ENCODE data around the gene MAL.

The MAL gene

GRCh38 chr2:95001051-95001562 lies 24.4 kb upstream of the MAL start:
- no peak overlapping the region for H3K9ac ChIP-seq (ENCODE audit: low read length)
- no peak overlapping the region for H2BK12ac ChIP-seq (ENCODE audit: low read length)

GRCh38 chr2:95001701-95002100 lies 23.8 kb upstream of the MAL start:
- H3K79me2 ChIP-seq (ENCODE audit: control insufficient read depth, insufficient read depth, low read length, poor library complexity): no peaks in the 10 kb centered on the region
- H2BK12ac ChIP-seq (ENCODE audit: low read length): no peak overlapping the region
- H4K8ac ChIP-seq (ENCODE audit: low read depth, low read length): no peak overlapping the region
- no peak for DNase-seq
- H3K14ac ChIP-seq (ENCODE audit: low read length): no peak overlapping the region
- H2AFZ ChIP-seq (ENCODE audit: insufficient read depth, low read length, poor library complexity): no peak overlapping the region
- H2BK5ac ChIP-seq (ENCODE audit: low read depth, low read length, poor library complexity): no peak overlapping the region
- H3K23ac ChIP-seq (ENCODE audit: low read length): no peak overlapping the region
- H4K12ac ChIP-seq (ENCODE audit: low read depth, low read length): no peak overlapping the region
- no peak overlapping the region for H3K4me3 ChIP-seq (ENCODE audit: low read depth, low read length)
- H3K27me3 ChIP-seq (ENCODE audit: insufficient read depth, low read length): no peaks in the 10 kb centered on the region
- H3K36me3 ChIP-seq (ENCODE audit: control insufficient read depth in 1 of 2, insufficient read depth in 2 of 2, low read length in 2 of 2): no peaks in the 10 kb centered on the region
- H3K4ac ChIP-seq (ENCODE audit: low read depth, low read length): no peak overlapping the region
- no peak overlapping the region for H4K91ac ChIP-seq (ENCODE audit: low read depth, low read length)
- H3K9ac ChIP-seq (ENCODE audit: low read length): no peak overlapping the region
- peaks cover 2% of the 10 kb centered on the region for H3K9me3 ChIP-seq (ENCODE audit: insufficient read depth, low read depth, low read length)
- H2AK5ac ChIP-seq (ENCODE audit: low read length): no peak overlapping the region
- WGBS (ENCODE audit: extremely low coverage, insufficient coverage, insufficient read length): no CpG with 5 or more reads among the region's 2 CpGs
- H3K4me1 ChIP-seq (ENCODE audit: control insufficient read depth in 1 of 2, insufficient read depth in 2 of 2, low read length in 2 of 2): peaks cover 0 to 5% of the 10 kb centered on the region in 2 experiments
- no peak overlapping the region for H2BK120ac ChIP-seq (ENCODE audit: insufficient read depth, low read length, poor library complexity)
- no peaks in the 10 kb centered on the region for H3K79me1 ChIP-seq (ENCODE audit: low read length)
- H3K27ac ChIP-seq (ENCODE audit: low read depth, low read length): no peak overlapping the region
- no peak overlapping the region for H3K4me2 ChIP-seq (ENCODE audit: low read length)
- no peak overlapping the region for H3K18ac ChIP-seq (ENCODE audit: low read length)

More at GRCh38 chr2:95001051-95001562, 24.4 kb upstream of the MAL start:
- Histone ChIP-seq H3K4me3 (ENCODE audit: low read depth, low read length) (no peak overlapping the region), H3K27ac (ENCODE audit: low read depth, low read length) (no peak overlapping the region), H2AK5ac (ENCODE audit: low read length) (no peak overlapping the region), H3K79me1 (ENCODE audit: low read length) (no peaks in the 10 kb centered on the region), H3K36me3 (ENCODE audit: control insufficient read depth in 1 of 2, insufficient read depth in 2 of 2, low read length in 2 of 2) (no peaks in the 10 kb centered on the region), H3K4ac (ENCODE audit: low read depth, low read length) (no peak overlapping the region), H3K79me2 (ENCODE audit: control insufficient read depth, insufficient read depth, low read length, poor library complexity) (no peaks in the 10 kb centered on the region), H4K91ac (ENCODE audit: low read depth, low read length) (no peak overlapping the region), H3K23ac (ENCODE audit: low read length) (no peak overlapping the region), H2AFZ (ENCODE audit: insufficient read depth, low read length, poor library complexity) (no peak overlapping the region), H3K14ac (ENCODE audit: low read length) (no peak overlapping the region), H4K8ac (ENCODE audit: low read depth, low read length) (no peak overlapping the region), H2BK5ac (ENCODE audit: low read depth, low read length, poor library complexity) (no peak overlapping the region), H3K27me3 (ENCODE audit: insufficient read depth, low read length) (no peaks in the 10 kb centered on the region), H3K4me1 (ENCODE audit: control insufficient read depth in 1 of 2, insufficient read depth in 2 of 2, low read length in 2 of 2) (peaks cover 0 to 5% of the 10 kb centered on the region in 2 experiments), H3K9me3 (ENCODE audit: insufficient read depth, low read depth, low read length) (peaks cover 2% of the 10 kb centered on the region), H4K12ac (ENCODE audit: low read depth, low read length) (no peak overlapping the region), H3K4me2 (ENCODE audit: low read length) (no peak overlapping the region), H2BK120ac (ENCODE audit: insufficient read depth, low read length, poor library complexity) (no peak overlapping the region), H3K18ac (ENCODE audit: low read length) (no peak overlapping the region)
- no CpG with 5 or more reads among the region's 5 CpGs for WGBS (ENCODE audit: extremely low coverage, insufficient coverage, insufficient read length)
- no peak for DNase-seq

- no peak for DNase-seq
- Histone ChIP-seq H3K4me3 (ENCODE audit: low read depth, low read length) (no peak overlapping the region), H4K12ac (ENCODE audit: low read depth, low read length) (no peak overlapping the region), H3K79me1 (ENCODE audit: low read length) (no peaks in the 10 kb centered on the region), H3K79me2 (ENCODE audit: control insufficient read depth, insufficient read depth, low read length, poor library complexity) (no peaks in the 10 kb centered on the region), H2BK120ac (ENCODE audit: insufficient read depth, low read length, poor library complexity) (no peak overlapping the region), H2BK12ac (ENCODE audit: low read length) (no peak overlapping the region), H3K4me1 (ENCODE audit: control insufficient read depth in 1 of 2, insufficient read depth in 2 of 2, low read length in 2 of 2) (peaks cover 0 to 5% of the 10 kb centered on the region in 2 experiments), H3K27ac (ENCODE audit: low read depth, low read length) (no peak overlapping the region), H3K23ac (ENCODE audit: low read length) (no peak overlapping the region), H3K4me2 (ENCODE audit: low read length) (no peak overlapping the region), H3K4ac (ENCODE audit: low read depth, low read length) (no peak overlapping the region), H2BK5ac (ENCODE audit: low read depth, low read length, poor library complexity) (no peak overlapping the region), H3K14ac (ENCODE audit: low read length) (no peak overlapping the region), H3K18ac (ENCODE audit: low read length) (no peak overlapping the region), H3K27me3 (ENCODE audit: insufficient read depth, low read length) (no peaks in the 10 kb centered on the region), H3K9ac (ENCODE audit: low read length) (no peak overlapping the region), H3K36me3 (ENCODE audit: control insufficient read depth in 1 of 2, insufficient read depth in 2 of 2, low read length in 2 of 2) (no peaks in the 10 kb centered on the region), H4K91ac (ENCODE audit: low read depth, low read length) (no peak overlapping the region), H2AK5ac (ENCODE audit: low read length) (no peak overlapping the region), H3K9me3 (ENCODE audit: insufficient read depth, low read depth, low read length) (peaks cover 2% of the 10 kb centered on the region), H2AFZ (ENCODE audit: insufficient read depth, low read length, poor library complexity) (no peak overlapping the region), H4K8ac (ENCODE audit: low read depth, low read length) (no peak overlapping the region)
- WGBS (ENCODE audit: extremely low coverage, insufficient coverage, insufficient read length): no CpG with 5 or more reads among the region's 5 CpGs
These were observed 23.0 kb upstream of the MAL start for GRCh38 chr2:95002498-95002897.

- Histone ChIP-seq H2BK120ac (ENCODE audit: insufficient read depth, low read length, poor library complexity) (no peak overlapping the region), H3K4me3 (ENCODE audit: low read depth, low read length) (no peak overlapping the region), H2BK5ac (ENCODE audit: low read depth, low read length, poor library complexity) (no peak overlapping the region), H3K27me3 (ENCODE audit: insufficient read depth, low read length) (no peaks in the 10 kb centered on the region), H3K4ac (ENCODE audit: low read depth, low read length) (no peak overlapping the region), H3K4me2 (ENCODE audit: low read length) (no peak overlapping the region), H3K4me1 (ENCODE audit: control insufficient read depth in 1 of 2, insufficient read depth in 2 of 2, low read length in 2 of 2) (no peaks in the 10 kb centered on the region), H3K14ac (ENCODE audit: low read length) (no peak overlapping the region), H4K12ac (ENCODE audit: low read depth, low read length) (no peak overlapping the region), H2BK12ac (ENCODE audit: low read length) (no peak overlapping the region), H2AK5ac (ENCODE audit: low read length) (no peak overlapping the region), H3K79me2 (ENCODE audit: control insufficient read depth, insufficient read depth, low read length, poor library complexity) (no peaks in the 10 kb centered on the region), H4K91ac (ENCODE audit: low read depth, low read length) (no peak overlapping the region), H3K18ac (ENCODE audit: low read length) (no peak overlapping the region), H3K9ac (ENCODE audit: low read length) (no peak overlapping the region), H4K8ac (ENCODE audit: low read depth, low read length) (no peak overlapping the region), H3K36me3 (ENCODE audit: control insufficient read depth in 1 of 2, insufficient read depth in 2 of 2, low read length in 2 of 2) (no peaks in the 10 kb centered on the region), H3K9me3 (ENCODE audit: insufficient read depth, low read depth, low read length) (no peaks in the 10 kb centered on the region), H2AFZ (ENCODE audit: insufficient read depth, low read length, poor library complexity) (no peak overlapping the region), H3K23ac (ENCODE audit: low read length) (no peak overlapping the region), H3K79me1 (ENCODE audit: low read length) (no peaks in the 10 kb centered on the region), H3K27ac (ENCODE audit: low read depth, low read length) (no peak overlapping the region)
- no CpG with 5 or more reads among the region's 5 CpGs for WGBS (ENCODE audit: extremely low coverage, insufficient coverage, insufficient read length)
- DNase-seq: no peak
These were observed 21.2 kb upstream of the MAL start for GRCh38 chr2:95004287-95004686.
